GM19193 (cell line): Measurements from ENCODE around the gene TRIM69.

Experiments used
- POLR2A ChIP-seq: IDR thresholded peaks from 4 replicates; pipeline ENCODE4 v1.6.1; 2011; ENCODE audit not compliant: insufficient read depth, insufficient read length; ENCODE audit errors: extremely low read depth

The TRIM69 gene, protein sequence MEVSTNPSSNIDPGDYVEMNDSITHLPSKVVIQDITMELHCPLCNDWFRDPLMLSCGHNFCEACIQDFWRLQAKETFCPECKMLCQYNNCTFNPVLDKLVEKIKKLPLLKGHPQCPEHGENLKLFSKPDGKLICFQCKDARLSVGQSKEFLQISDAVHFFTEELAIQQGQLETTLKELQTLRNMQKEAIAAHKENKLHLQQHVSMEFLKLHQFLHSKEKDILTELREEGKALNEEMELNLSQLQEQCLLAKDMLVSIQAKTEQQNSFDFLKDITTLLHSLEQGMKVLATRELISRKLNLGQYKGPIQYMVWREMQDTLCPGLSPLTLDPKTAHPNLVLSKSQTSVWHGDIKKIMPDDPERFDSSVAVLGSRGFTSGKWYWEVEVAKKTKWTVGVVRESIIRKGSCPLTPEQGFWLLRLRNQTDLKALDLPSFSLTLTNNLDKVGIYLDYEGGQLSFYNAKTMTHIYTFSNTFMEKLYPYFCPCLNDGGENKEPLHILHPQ

DNA sequence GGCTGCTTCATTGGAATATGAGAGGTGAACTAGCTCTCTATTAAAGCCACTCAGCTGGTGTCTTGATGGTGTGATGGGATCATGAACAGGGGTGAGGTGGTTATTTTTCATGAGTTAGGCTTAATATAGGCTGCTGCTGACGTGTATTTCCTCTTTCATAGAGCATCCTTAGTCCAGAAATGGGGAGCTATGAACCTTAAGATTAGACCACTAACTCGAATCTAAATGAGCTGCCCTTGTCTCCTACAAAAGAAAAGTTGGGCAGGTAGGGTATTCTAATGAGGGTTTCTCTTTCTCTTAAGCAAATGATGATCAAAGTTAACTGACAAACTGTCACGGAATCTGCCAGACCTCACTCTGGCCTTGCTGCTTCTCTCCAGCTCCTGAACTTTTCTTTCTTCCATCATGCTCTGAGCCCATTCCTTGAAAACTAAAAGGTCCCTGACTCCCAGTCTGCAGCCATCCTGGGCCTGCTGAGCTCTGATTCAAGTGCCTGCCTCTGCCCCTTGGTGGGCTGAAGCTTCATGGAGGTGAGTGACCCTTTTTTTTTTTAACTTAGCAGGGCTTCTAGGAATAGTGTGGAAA is at the start of gene TRIM69:
Gene TRIM69 (plus strand): TSS at position 348 of the 585 bp plus-strand sequence. CDS start 177 bp downstream, at position 525.
- TF ChIP-seq POLR2A: peak; percentile 41

DNA sequence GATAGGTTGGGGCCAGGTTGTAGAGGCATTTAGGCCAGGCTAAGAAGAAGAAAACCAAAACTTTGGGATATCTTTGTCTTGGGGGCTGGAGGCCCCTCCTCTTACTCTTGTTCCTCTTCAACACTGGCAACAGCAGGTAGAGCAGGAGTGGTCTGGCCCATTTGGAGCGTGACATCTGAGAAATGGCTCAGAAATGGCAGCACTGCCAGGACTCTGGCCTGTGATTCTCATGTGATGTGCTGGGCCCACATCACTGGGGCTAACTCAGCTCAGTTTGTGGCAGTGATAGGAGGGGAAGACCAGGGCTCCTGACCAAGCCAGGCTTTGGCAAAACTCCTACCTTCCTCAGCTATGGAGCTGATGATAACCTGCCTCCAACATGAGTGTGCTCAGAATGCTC is 43.7 kb upstream of the TRIM69 start:
- TF ChIP-seq POLR2A: no peak

DNA sequence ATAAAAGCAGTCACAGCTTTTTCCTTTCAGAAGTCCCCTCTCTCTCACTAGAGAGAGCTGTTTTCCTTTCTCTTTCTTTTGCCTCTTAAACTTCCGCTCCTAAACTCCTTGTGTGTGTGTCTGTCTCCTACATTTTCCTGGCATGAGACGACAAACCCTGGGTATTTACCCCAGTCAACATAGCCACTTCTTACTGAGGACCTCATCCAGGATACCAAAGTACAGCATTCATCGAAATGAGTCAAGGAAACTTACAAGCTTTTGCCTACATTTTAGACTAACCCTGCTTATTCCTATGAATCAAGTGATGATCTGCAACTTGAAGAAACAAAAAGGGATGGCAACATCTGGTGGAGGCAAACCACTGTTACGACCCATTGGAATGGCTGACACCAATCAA is 41.9 kb upstream of the TRIM69 start:
- no peak for TF ChIP-seq POLR2A

DNA sequence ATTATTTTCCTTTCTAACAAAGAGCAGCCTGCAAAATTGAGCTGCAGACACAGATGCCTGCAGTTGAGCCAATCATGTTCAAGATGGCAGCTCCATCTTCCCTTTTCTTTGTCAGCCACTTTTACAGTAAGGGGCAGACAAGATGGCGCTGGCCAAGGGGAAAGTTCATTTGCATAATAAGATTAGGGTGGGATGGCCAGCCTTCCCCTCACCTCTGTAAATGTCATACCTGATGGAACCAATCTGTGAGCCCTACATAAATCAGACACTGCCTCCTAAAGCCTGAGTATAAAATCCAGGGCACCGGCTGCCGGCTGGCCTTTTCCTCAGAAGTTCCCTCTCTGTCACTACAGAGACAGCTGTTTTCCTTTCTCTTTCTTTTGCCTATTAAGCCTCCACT is 41.0 kb upstream of the TRIM69 start:
- TF ChIP-seq POLR2A: no peak

DNA sequence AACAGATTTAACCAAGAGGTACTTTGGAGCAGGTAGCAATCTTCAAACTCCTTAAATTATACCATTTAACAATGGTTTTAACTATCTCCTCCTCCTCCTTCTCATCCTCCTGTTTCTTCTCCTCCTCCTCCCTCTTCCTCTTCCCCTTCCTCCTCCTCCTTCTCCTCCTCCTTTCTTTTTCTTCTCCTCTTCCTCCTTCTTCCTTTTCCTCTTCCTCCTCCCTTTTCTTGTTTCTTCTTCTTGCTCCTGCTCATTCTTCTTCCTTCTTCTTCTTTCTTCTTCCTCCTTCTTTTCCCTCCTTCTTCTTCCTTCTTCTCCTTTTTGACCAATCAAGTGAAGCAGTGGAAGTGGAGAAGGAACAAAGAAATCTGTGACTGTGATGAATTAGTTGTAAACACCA is 39.3 kb upstream of the TRIM69 start:
- TF ChIP-seq POLR2A: no peak

DNA sequence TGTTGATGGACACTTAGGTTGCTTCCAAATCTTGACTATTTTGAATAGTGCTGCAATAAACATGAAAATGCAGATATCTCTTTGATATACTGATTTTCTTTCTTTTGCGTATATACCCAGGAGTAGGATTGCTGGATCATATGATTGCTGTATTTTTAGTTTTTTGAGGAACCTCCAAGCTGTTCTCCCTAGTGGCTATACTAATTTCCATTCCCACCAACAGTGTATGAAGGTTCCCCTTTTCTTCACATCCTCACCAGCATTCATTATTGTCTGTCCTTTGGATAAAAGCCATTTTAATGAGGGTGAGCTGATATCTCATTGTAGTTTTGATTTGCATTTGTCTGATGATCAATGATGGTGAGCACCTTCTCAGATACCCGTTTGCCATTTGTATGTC is 37.7 kb upstream of the TRIM69 start:
- no peak for TF ChIP-seq POLR2A

DNA sequence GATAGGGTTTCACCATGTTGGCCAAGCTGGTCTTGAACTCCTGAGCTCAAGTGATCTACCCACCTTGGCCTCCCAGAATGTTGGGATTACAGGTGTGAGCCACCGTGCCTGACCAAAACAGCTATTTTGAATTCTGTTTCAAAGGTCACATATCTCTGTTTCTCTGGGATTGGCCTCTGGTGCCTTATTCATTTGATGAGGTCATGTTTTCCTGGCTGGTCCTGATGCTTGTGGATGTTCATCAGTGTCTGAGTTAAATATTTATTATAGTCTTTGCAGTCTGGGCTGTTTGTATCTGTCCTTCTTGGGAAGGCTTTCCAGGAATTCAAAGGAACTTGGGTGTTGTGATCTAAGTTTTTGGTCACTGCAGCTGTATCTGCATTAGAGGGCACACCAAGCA is 30.3 kb upstream of the TRIM69 start:
- no peak for TF ChIP-seq POLR2A

DNA sequence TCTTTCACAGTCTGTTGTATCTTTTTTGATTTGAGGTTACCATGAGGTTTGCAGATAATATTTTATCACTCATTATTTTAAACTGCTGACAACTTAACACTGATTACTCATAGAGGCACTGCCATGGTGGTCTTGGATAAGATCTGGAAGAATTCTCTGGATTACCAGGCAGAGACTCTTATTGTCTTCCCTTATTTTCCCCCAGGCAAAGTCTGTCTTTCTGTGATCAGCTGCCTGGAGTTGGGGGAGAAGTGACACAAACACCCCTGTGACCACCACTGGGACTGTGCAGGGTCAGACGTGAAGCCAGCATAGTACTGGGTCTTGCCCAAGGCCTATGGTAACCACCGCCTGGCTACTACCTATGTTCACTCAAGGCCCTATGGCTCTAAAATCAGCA is 29.9 kb upstream of the TRIM69 start:
- TF ChIP-seq POLR2A: no peak

DNA sequence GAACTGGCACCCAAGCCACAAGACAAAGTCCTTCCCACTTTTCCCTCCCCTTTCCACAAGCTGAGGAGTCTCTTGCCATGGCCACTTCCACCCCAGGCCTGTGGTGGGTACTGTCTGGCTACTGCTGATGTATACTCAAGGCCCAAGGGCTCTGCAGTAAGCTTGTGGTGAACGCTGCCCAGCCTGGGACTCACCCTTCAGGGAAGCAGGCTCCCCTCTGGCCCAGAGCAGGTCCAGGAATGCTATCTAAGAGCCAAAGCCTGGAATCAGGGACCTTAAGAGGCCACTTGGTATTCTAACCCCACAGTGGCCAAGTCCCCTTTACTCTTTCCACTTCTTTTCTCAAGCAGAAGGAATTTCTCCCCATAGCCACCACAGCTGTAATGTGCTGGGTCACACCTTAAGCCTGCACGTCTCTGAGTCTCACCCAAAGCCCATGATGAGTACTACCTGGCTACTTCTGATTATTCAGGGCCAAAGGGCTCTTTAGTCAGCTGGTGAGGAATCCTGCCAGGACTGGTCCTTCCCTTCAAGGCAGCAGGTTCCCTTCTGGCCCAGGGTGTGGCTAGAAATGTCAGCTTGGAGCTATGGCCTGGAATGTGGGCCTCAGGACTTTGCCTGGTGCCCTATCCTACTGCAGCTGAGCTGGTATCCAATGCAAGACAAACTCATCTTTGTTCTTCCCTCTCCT is 29.2 kb upstream of the TRIM69 start:
- no peak for TF ChIP-seq POLR2A

DNA sequence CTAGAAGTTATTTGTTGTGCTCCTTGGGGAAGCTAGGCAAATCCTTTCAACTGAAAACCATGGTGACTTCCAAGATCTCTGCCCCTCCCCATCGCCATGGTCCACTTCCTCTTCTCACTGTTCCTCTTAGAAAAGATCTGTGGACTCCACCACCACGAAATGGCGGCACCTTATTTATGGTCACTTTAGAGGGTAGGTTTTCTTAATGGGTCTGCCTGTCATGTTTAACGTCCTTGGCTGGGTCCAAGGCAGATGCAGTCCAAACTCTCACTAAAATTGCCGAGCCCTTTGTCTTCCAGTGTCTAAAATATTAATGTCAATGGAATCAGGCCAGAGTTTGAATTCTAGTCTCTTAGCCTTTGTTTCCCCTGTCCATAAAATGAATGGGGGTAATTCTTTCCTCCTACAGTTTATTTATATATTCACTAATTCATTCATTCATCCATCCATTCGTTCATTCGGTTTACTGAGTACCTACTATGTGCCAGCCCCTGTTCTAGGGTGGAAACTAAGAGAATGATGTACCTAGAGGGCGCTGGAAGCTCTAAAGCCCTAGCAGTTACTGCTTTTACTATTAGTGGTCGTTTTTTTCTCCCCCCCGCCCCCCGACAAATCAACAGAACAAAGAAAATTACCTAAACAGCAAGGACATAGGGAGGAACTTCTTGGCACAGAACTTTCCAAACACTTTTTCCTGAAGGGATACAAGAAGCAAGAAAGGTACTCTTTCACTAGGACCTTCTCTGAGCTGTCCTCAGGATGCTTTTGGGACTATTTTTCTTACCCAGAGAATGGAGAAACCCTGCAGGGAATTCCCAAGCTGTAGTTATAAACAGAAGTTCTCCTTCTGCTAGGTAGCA is 25.9 kb upstream of the TRIM69 start:
- peak; percentile 59 for TF ChIP-seq POLR2A

DNA sequence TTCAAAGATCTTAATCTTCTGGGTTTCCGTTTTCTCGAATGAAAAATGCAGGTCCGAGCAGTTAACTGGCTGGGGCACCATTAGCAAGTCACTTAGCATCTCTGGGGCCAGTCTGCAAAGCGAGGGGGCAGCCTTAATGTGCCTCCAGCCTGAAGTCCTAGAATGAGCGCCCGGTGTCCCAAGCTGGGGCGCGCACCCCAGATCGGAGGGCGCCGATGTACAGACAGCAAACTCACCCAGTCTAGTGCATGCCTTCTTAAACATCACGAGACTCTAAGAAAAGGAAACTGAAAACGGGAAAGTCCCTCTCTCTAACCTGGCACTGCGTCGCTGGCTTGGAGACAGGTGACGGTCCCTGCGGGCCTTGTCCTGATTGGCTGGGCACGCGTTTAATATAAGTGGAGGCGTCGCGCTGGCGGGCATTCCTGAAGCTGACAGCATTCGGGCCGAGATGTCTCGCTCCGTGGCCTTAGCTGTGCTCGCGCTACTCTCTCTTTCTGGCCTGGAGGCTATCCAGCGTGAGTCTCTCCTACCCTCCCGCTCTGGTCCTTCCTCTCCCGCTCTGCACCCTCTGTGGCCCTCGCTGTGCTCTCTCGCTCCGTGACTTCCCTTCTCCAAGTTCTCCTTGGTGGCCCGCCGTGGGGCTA is 25.1 kb upstream of the TRIM69 start, which contains the start of the genes B2M and PATL2:
Gene B2M (plus strand): TSS at position 422 of the 647 bp plus-strand sequence. CDS start 30 bp downstream, at position 452.
Gene PATL2 (minus strand): TSS at position 228 of the 647 bp plus-strand sequence. CDS start 34,833 bp downstream, outside the sequence.
- TF ChIP-seq POLR2A: peak; percentile 100

DNA sequence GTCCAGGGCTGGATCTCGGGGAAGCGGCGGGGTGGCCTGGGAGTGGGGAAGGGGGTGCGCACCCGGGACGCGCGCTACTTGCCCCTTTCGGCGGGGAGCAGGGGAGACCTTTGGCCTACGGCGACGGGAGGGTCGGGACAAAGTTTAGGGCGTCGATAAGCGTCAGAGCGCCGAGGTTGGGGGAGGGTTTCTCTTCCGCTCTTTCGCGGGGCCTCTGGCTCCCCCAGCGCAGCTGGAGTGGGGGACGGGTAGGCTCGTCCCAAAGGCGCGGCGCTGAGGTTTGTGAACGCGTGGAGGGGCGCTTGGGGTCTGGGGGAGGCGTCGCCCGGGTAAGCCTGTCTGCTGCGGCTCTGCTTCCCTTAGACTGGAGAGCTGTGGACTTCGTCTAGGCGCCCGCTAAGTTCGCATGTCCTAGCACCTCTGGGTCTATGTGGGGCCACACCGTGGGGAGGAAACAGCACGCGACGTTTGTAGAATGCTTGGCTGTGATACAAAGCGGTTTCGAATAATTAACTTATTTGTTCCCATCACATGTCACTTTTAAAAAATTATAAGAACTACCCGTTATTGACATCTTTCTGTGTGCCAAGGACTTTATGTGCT is 24.5 kb upstream of the TRIM69 start:
- TF ChIP-seq POLR2A: no peak

DNA sequence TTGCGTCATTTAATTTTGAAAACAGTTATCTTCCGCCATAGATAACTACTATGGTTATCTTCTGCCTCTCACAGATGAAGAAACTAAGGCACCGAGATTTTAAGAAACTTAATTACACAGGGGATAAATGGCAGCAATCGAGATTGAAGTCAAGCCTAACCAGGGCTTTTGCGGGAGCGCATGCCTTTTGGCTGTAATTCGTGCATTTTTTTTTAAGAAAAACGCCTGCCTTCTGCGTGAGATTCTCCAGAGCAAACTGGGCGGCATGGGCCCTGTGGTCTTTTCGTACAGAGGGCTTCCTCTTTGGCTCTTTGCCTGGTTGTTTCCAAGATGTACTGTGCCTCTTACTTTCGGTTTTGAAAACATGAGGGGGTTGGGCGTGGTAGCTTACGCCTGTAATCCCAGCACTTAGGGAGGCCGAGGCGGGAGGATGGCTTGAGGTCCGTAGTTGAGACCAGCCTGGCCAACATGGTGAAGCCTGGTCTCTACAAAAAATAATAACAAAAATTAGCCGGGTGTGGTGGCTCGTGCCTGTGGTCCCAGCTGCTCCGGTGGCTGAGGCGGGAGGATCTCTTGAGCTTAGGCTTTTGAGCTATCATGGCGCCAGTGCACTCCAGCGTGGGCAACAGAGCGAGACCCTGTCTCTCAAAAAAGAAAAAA is 23.9 kb upstream of the TRIM69 start:
- TF ChIP-seq POLR2A: no peak
